Measurements from ENCODE around the gene HECTD1.
A peak's percentile ranks its signal among the peaks of the same experiment; 100 is the strongest.
"Not testable (repeated sequence)": the region's sequence is repeated elsewhere in the genome, so short reads cannot be mapped to it uniquely, and the experiment has no call there.

HECTD1 gene

GRCh38 chr14:31207755-31208545, at the start of gene HECTD1:
TSS of gene HECTD1 (minus strand) at chr14:31207793. CDS start at chr14:31205936, 1,857 bp downstream.
- H3K27ac ChIP-seq (ENCODE audit: low read length) = peak within 1 kb of the TSS; percentile 98
- H3K4me3 ChIP-seq (ENCODE audit: low read depth in 1 of 2, low read length in 2 of 2) = peak within 1 kb of the TSS; percentile 79 to 91
- H3K27me3 ChIP-seq (ENCODE audit: low read depth, low read length) = no peaks in the 10 kb centered on the region
- H3K9me3 ChIP-seq (ENCODE audit: control insufficient read depth in 1 of 2, low read length in 2 of 2) = no peaks in the 10 kb centered on the region
- peaks cover 0 to 10% of the 10 kb centered on the region in 2 donors for H3K4me1 ChIP-seq (ENCODE audit: control insufficient read depth in 1 of 2, insufficient read depth in 2 of 2, low read length in 2 of 2)
- H3K36me3 ChIP-seq (ENCODE audit: control insufficient read depth in 1 of 2, insufficient read depth in 2 of 2, low read length in 2 of 2) = peaks cover 0 to 16% of the 10 kb centered on the region in 2 donors

- peaks cover 6 to 8% of the 10 kb centered on the region in 2 donors for H3K4me1 ChIP-seq (ENCODE audit: control insufficient read depth in 1 of 2, insufficient read depth in 2 of 2, low read length in 2 of 2)
- no peak overlapping the region for H3K27ac ChIP-seq (ENCODE audit: low read length)
- H3K36me3 ChIP-seq (ENCODE audit: control insufficient read depth in 1 of 2, insufficient read depth in 2 of 2, low read length in 2 of 2) = no peaks in the 10 kb centered on the region
- H3K4me3 ChIP-seq (ENCODE audit: low read depth in 1 of 2, low read length in 2 of 2) = no peak overlapping the region
- H3K9me3 ChIP-seq (ENCODE audit: control insufficient read depth in 1 of 2, low read length in 2 of 2) = no peaks in the 10 kb centered on the region
- no peaks in the 10 kb centered on the region for H3K27me3 ChIP-seq (ENCODE audit: low read depth, low read length)
Observed at GRCh38 chr14:31257244-31257553, 49.6 kb upstream of the HECTD1 start.

GRCh38 chr14:31256534-31257243, 49.1 kb upstream of the HECTD1 start:
- Histone ChIP-seq H3K27me3 (ENCODE audit: low read depth, low read length) (no peaks in the 10 kb centered on the region), H3K4me3 (ENCODE audit: low read depth in 1 of 2, low read length in 2 of 2) (no peak overlapping the region), H3K27ac (ENCODE audit: low read length) (no peak overlapping the region), H3K4me1 (ENCODE audit: control insufficient read depth in 1 of 2, insufficient read depth in 2 of 2, low read length in 2 of 2) (peaks cover 1 to 2% of the 10 kb centered on the region in 2 donors), H3K36me3 (ENCODE audit: control insufficient read depth in 1 of 2, insufficient read depth in 2 of 2, low read length in 2 of 2) (no peaks in the 10 kb centered on the region), H3K9me3 (ENCODE audit: control insufficient read depth in 1 of 2, low read length in 2 of 2) (no peaks in the 10 kb centered on the region)

GRCh38 chr14:31255918-31256317, 48.3 kb upstream of the HECTD1 start:
- not testable (repeated sequence) for H3K4me1 ChIP-seq (ENCODE audit: control insufficient read depth in 1 of 2, insufficient read depth in 2 of 2, low read length in 2 of 2); H3K4me3 ChIP-seq (ENCODE audit: low read depth in 1 of 2, low read length in 2 of 2); H3K27ac ChIP-seq (ENCODE audit: low read length); H3K36me3 ChIP-seq (ENCODE audit: control insufficient read depth in 1 of 2, insufficient read depth in 2 of 2, low read length in 2 of 2); H3K27me3 ChIP-seq (ENCODE audit: low read depth, low read length); H3K9me3 ChIP-seq (ENCODE audit: control insufficient read depth in 1 of 2, low read length in 2 of 2)

GRCh38 chr14:31255286-31255685, 47.7 kb upstream of the HECTD1 start:
- Histone ChIP-seq H3K4me1 (ENCODE audit: control insufficient read depth in 1 of 2, insufficient read depth in 2 of 2, low read length in 2 of 2) (no peaks in the 10 kb centered on the region), H3K27me3 (ENCODE audit: low read depth, low read length) (no peaks in the 10 kb centered on the region), H3K9me3 (ENCODE audit: control insufficient read depth in 1 of 2, low read length in 2 of 2) (no peaks in the 10 kb centered on the region), H3K4me3 (ENCODE audit: low read depth in 1 of 2, low read length in 2 of 2) (no peak overlapping the region), H3K36me3 (ENCODE audit: control insufficient read depth in 1 of 2, insufficient read depth in 2 of 2, low read length in 2 of 2) (no peaks in the 10 kb centered on the region), H3K27ac (ENCODE audit: low read length) (no peak overlapping the region)

- Histone ChIP-seq H3K36me3 (ENCODE audit: control insufficient read depth in 1 of 2, insufficient read depth in 2 of 2, low read length in 2 of 2) (no peaks in the 10 kb centered on the region), H3K4me1 (ENCODE audit: control insufficient read depth in 1 of 2, insufficient read depth in 2 of 2, low read length in 2 of 2) (no peaks in the 10 kb centered on the region), H3K27me3 (ENCODE audit: low read depth, low read length) (no peaks in the 10 kb centered on the region), H3K4me3 (ENCODE audit: low read depth in 1 of 2, low read length in 2 of 2) (no peak overlapping the region), H3K27ac (ENCODE audit: low read length) (no peak overlapping the region), H3K9me3 (ENCODE audit: control insufficient read depth in 1 of 2, low read length in 2 of 2) (no peaks in the 10 kb centered on the region)
Observed at GRCh38 chr14:31253746-31254471, 46.3 kb upstream of the HECTD1 start.

- Histone ChIP-seq H3K36me3 (ENCODE audit: control insufficient read depth in 1 of 2, insufficient read depth in 2 of 2, low read length in 2 of 2) (no peaks in the 10 kb centered on the region), H3K4me3 (ENCODE audit: low read depth in 1 of 2, low read length in 2 of 2) (no peak overlapping the region), H3K27me3 (ENCODE audit: low read depth, low read length) (no peaks in the 10 kb centered on the region), H3K27ac (ENCODE audit: low read length) (no peak overlapping the region), H3K4me1 (ENCODE audit: control insufficient read depth in 1 of 2, insufficient read depth in 2 of 2, low read length in 2 of 2) (no peaks in the 10 kb centered on the region), H3K9me3 (ENCODE audit: control insufficient read depth in 1 of 2, low read length in 2 of 2) (no peaks in the 10 kb centered on the region)
Observed at GRCh38 chr14:31252865-31253264, 45.3 kb upstream of the HECTD1 start.

- Histone ChIP-seq H3K27me3 (ENCODE audit: low read depth, low read length) (no peaks in the 10 kb centered on the region), H3K4me3 (ENCODE audit: low read depth in 1 of 2, low read length in 2 of 2) (no peak overlapping the region), H3K36me3 (ENCODE audit: control insufficient read depth in 1 of 2, insufficient read depth in 2 of 2, low read length in 2 of 2) (no peaks in the 10 kb centered on the region), H3K27ac (ENCODE audit: low read length) (no peak overlapping the region), H3K9me3 (ENCODE audit: control insufficient read depth in 1 of 2, low read length in 2 of 2) (no peaks in the 10 kb centered on the region), H3K4me1 (ENCODE audit: control insufficient read depth in 1 of 2, insufficient read depth in 2 of 2, low read length in 2 of 2) (no peaks in the 10 kb centered on the region)
Observed at GRCh38 chr14:31251028-31251958, 43.7 kb upstream of the HECTD1 start.

GRCh38 chr14:31244626-31245025, 37.0 kb upstream of the HECTD1 start:
- Histone ChIP-seq H3K4me1 (ENCODE audit: control insufficient read depth in 1 of 2, insufficient read depth in 2 of 2, low read length in 2 of 2) (peaks cover 5 to 8% of the 10 kb centered on the region in 2 donors), H3K4me3 (ENCODE audit: low read depth in 1 of 2, low read length in 2 of 2) (no peak overlapping the region), H3K27me3 (ENCODE audit: low read depth, low read length) (no peaks in the 10 kb centered on the region), H3K9me3 (ENCODE audit: control insufficient read depth in 1 of 2, low read length in 2 of 2) (no peaks in the 10 kb centered on the region), H3K36me3 (ENCODE audit: control insufficient read depth in 1 of 2, insufficient read depth in 2 of 2, low read length in 2 of 2) (no peaks in the 10 kb centered on the region), H3K27ac (ENCODE audit: low read length) (no peak overlapping the region)

- H3K4me1 ChIP-seq (ENCODE audit: control insufficient read depth in 1 of 2, insufficient read depth in 2 of 2, low read length in 2 of 2) = peaks cover 5 to 8% of the 10 kb centered on the region in 2 donors
- no peak overlapping the region for H3K4me3 ChIP-seq (ENCODE audit: low read depth in 1 of 2, low read length in 2 of 2)
- no peaks in the 10 kb centered on the region for H3K36me3 ChIP-seq (ENCODE audit: control insufficient read depth in 1 of 2, insufficient read depth in 2 of 2, low read length in 2 of 2)
- H3K27ac ChIP-seq (ENCODE audit: low read length) = no peak overlapping the region
- H3K27me3 ChIP-seq (ENCODE audit: low read depth, low read length) = no peaks in the 10 kb centered on the region
- H3K9me3 ChIP-seq (ENCODE audit: control insufficient read depth in 1 of 2, low read length in 2 of 2) = no peaks in the 10 kb centered on the region
Observed at GRCh38 chr14:31243860-31244259, 36.3 kb upstream of the HECTD1 start.
